Adrenal gland (tissue), 12 donors: ENCODE measurements around the gene AP3B2. TPM values are rescaled to one million over a fixed set of nuclear protein-coding genes. Genes with fewer than 3 reads are reported as not detected.

Source experiments
- DNase-seq, 7 donors: peaks; one replicate each; pipeline ENCODE4 v3.0.0-alpha.2; 2019 to 2020
- H3K27ac ChIP-seq, 5 donors: fragments of 200-600 bp; sonication (generic) in 4 of 5; 1 replicate in 3 of 5; 2 replicates in 2 of 5; pipeline versions ENCODE4 v1.5.1 to v1.8.0; 2016 to 2020; ENCODE audit warnings: mild to moderate bottlenecking in 1 of 5
- H3K27me3 ChIP-seq: fragments of 200-600 bp; 2 replicates; pipeline ENCODE4 v1.8.0; 2021
- H3K36me3 ChIP-seq, 2 donors: fragments of 200-600 bp; replicated peaks in 1 of 2; 1 replicate in 1 of 2; 2 replicates in 1 of 2; pipeline versions ENCODE4 v1.5.1 to v1.8.0; 2018 to 2022
- H3K4me1 ChIP-seq, 2 donors: fragments of 200-600 bp; replicated peaks in 1 of 2; 1 replicate in 1 of 2; 2 replicates in 1 of 2; pipeline versions ENCODE4 v1.5.1 to v1.8.0; 2018 to 2021
- H3K4me3 ChIP-seq, 4 donors: fragments of 200-600 bp; sonication (generic) in 3 of 4; one replicate each; pipeline ENCODE4 v1.5.1; 2016 to 2018
- H3K9me3 ChIP-seq, 3 donors: fragments of 200-600 bp; sonication (generic) in 1 of 3; replicated peaks in 1 of 3; 1 replicate in 2 of 3; 2 replicates in 1 of 3; pipeline versions ENCODE4 v1.5.1 to v1.8.0; 2016 to 2021
- CTCF ChIP-seq, 6 experiments: fragments of 450-650 bp in 4 of 6; fragments of 200-600 bp in 2 of 6; sonication (generic) in 1 of 6; IDR thresholded peaks; 1 replicate in 5 of 6; 2 replicates in 1 of 6; pipeline versions ENCODE4 v1.5.1 to v1.8.0; 2016 to 2021; ENCODE audit warnings: antibody characterized with exemption in 6 of 6, mild to moderate bottlenecking in 2 of 6, moderate library complexity in 1 of 6
- POLR2A ChIP-seq, 2 donors: fragments of 450-650 bp; IDR thresholded peaks; one replicate each; pipeline ENCODE4 v1.6.1; 2017; ENCODE audit warnings: antibody characterized with exemption in 2 of 2, mild to moderate bottlenecking in 2 of 2, moderate library complexity in 1 of 2
- WGBS, 4 donors: extraction: QIAGEN DNeasy Blood & Tissue Kit in 2 of 4; methylation state at CpG; one replicate each; pipeline versions ENCODE4 v1.1.5 to v1.1.7; 2013 to 2017; 5-methylcytosine and 5-hydroxymethylcytosine counted together
- intact Hi-C, 2 donors: fragments of 100-400 bp; cut with DNase I; formaldehyde crosslinking; loops; one replicate each; pipeline versions ENCODE4 v1.14.1 to v1.15.0; 2022 to 2023
- polyA plus RNA-seq, 3 donors: library from polyadenylated mRNA; stranded (reverse); fragments of 200-250 nt in 2 of 3; fragments of 350-450 nt in 1 of 3; fragmentation: Illumina TruSeq in 1 of 3; extraction: RNeasy Lipid Tissue Mini Kit (QIAGEN cat#74804) in 1 of 3; gene quantifications; one replicate each; pipeline ENCODE4 v1.2.3, GENCODE V29; 2013 to 2014
- total RNA-seq, 9 donors: library from RNA; depleted of rRNA in 4 of 9; stranded (reverse); fragments of >200 nt in 4 of 9; fragments of 120-200 nt in 1 of 9; fragmentation: NEBNext Ultra II Directional in 1 of 9; extraction: Animal tissue kit (Norgen Biotek cat#: 25700) in 1 of 9; gene quantifications; one replicate each; pipeline versions ENCODE4 v1.1.0 to v1.2.4, GENCODE V29; 2013 to 2023
- donor health status: healthy with polysubstance abuse.
- donor health status: Bipolar disorder and iron deficiency.
- donor health status: DM: yes; HTN: yes; CAD: no.
- donor health status: DM: no; HTN: no; CAD: no.
- donor health status: DM: no; HTN: no; CAD: no.
- donor health status: DM: yes; HTN: yes; CAD: no.

The AP3B2 gene
- total and polyA plus RNA-seq, 12 donors, result 0.54 to 28.9 (median 4.4) TPM

GRCh38 chr15:82739086-82739485, 29.4 kb upstream of the AP3B2 start:
- DNase-seq, result no peak
- TF ChIP-seq CTCF (IDR thresholded peaks at IDR 0.05) (no peak), POLR2A (IDR thresholded peaks at IDR 0.05) (no peak)
- Histone ChIP-seq H3K4me1 (no peaks in the 10 kb centered on the region), H3K27me3 (no peaks in the 10 kb centered on the region), H3K4me3 (no peak overlapping the region), H3K27ac (no peak overlapping the region), H3K36me3 (no peaks in the 10 kb centered on the region), H3K9me3 (no peaks in the 10 kb centered on the region)
- 71 to 77% (median 74%) methylated on average over 2 of the region's 2 CpGs for WGBS, 4 donors
- intact Hi-C loops, result no loop called here

GRCh38 chr15:82737975-82738374, 28.3 kb upstream of the AP3B2 start:
- no peak for DNase-seq
- WGBS, 4 donors, result 78 to 93% (median 85%) methylated on average over 2 of the region's 2 CpGs
- H3K27me3 ChIP-seq, result no peaks in the 10 kb centered on the region
- no peaks in the 10 kb centered on the region for H3K4me1 ChIP-seq
- no peak overlapping the region for H3K4me3 ChIP-seq
- intact Hi-C loops, result no loop called here
- no peak for TF ChIP-seq CTCF (IDR thresholded peaks at IDR 0.05)
- TF ChIP-seq POLR2A (IDR thresholded peaks at IDR 0.05), result no peak
- H3K9me3 ChIP-seq, result no peaks in the 10 kb centered on the region
- no peak overlapping the region for H3K27ac ChIP-seq
- H3K36me3 ChIP-seq, result no peaks in the 10 kb centered on the region

GRCh38 chr15:82731527-82731926, 21.9 kb upstream of the AP3B2 start:
- H3K4me1 ChIP-seq, result no peaks in the 10 kb centered on the region
- H3K9me3 ChIP-seq, result no peaks in the 10 kb centered on the region
- no peaks in the 10 kb centered on the region for H3K27me3 ChIP-seq
- TF ChIP-seq POLR2A (IDR thresholded peaks at IDR 0.05) (no peak), CTCF (IDR thresholded peaks at IDR 0.05) (no peak)
- WGBS, 4 donors, result 87 to 93% (median 90%) methylated on average over 2 of the region's 2 CpGs
- H3K4me3 ChIP-seq, result no peak overlapping the region
- no peaks in the 10 kb centered on the region for H3K36me3 ChIP-seq
- H3K27ac ChIP-seq, result no peak overlapping the region
- intact Hi-C loops, result no loop called here
- no peak for DNase-seq

GRCh38 chr15:82730022-82730530, 20.4 kb upstream of the AP3B2 start:
- no peak overlapping the region for H3K4me3 ChIP-seq
- no peaks in the 10 kb centered on the region for H3K27me3 ChIP-seq
- intact Hi-C loops, result no loop called here
- no peaks in the 10 kb centered on the region for H3K9me3 ChIP-seq
- H3K27ac ChIP-seq, result no peak overlapping the region
- no peaks in the 10 kb centered on the region for H3K36me3 ChIP-seq
- no peak for TF ChIP-seq POLR2A (IDR thresholded peaks at IDR 0.05)
- no peak for TF ChIP-seq CTCF (IDR thresholded peaks at IDR 0.05)
- DNase-seq, result no peak
- WGBS, 4 donors, result 86 to 95% (median 92%) methylated on average over 11 of the region's 11 CpGs
- no peaks in the 10 kb centered on the region for H3K4me1 ChIP-seq
